ENCODE measurements around the gene HNRNPA2B1. TPM values are rescaled to one million over a fixed set of nuclear protein-coding genes. Genes with fewer than 3 reads are reported as not detected.

HNRNPA2B1 gene
- total and polyA plus RNA-seq, 2 of the 8 experiments (the other 6 are each of a cell fraction or from before 2014, with no cell fraction given): 276 to 1,255 TPM

- Histone ChIP-seq H3K23me2 (ENCODE audit: low read depth, low read length) (peaks cover 3% of the 10 kb centered on the region; the same call in 1 of the 2 replicates), H3K18ac (ENCODE audit: extremely low read depth, low read length) (no peak overlapping the region), H2BK120ac (replicated peaks; ENCODE audit: low read depth, low read length) (no peak overlapping the region), H4K91ac (replicated peaks; ENCODE audit: insufficient read length, low read length) (no peak overlapping the region), H3K79me2 (ENCODE audit: control insufficient read depth in 1 of 2, insufficient read depth in 2 of 2, low read length in 2 of 2) (peaks cover 42 to 89% of the 10 kb centered on the region in 2 experiments), H2BK5ac (ENCODE audit: low read depth, low read length) (no peak overlapping the region), H3K23ac (ENCODE audit: insufficient read length) (no peak overlapping the region), H3K4me1 (replicated peaks in 1 of 4; ENCODE audit: control insufficient read depth in 3 of 4, insufficient read depth in 4 of 4, low read length in 3 of 4) (peaks cover 0 to 6% (median 0%) of the 10 kb centered on the region in 4 experiments; a peak in 3 of 7 replicates), H2AK5ac (ENCODE audit: low read depth, low read length) (no peak overlapping the region), H3K56ac (replicated peaks; ENCODE audit: insufficient read length, low read depth, low read length) (peak overlapping the region; percentile 14), H3K9me3 (ENCODE audit: insufficient read depth in 2 of 2, low read depth in 1 of 2, low read length in 1 of 2) (no peaks in the 10 kb centered on the region), H2BK12ac (ENCODE audit: low read depth, low read length) (no peak overlapping the region), H2AFZ (ENCODE audit: low read length) (no peak overlapping the region), H4K8ac (ENCODE audit: extremely low read depth, insufficient read depth, low read length) (no peak overlapping the region), H3K4me3 (ENCODE audit: extremely low read depth in 1 of 4, insufficient read depth in 2 of 4, low read depth in 3 of 4, low read length in 4 of 4) (peak overlapping the region; percentile 98 to 99 (median 98)), H3K27me3 (replicated peaks in 1 of 4; ENCODE audit: control insufficient read depth in 3 of 4, extremely low read depth in 1 of 4, insufficient read depth in 3 of 4, low read length in 3 of 4) (no peaks in the 10 kb centered on the region), H4K5ac (ENCODE audit: insufficient read length, low read depth, low read length) (no peak overlapping the region), H3K36me3 (ENCODE audit: control insufficient read depth in 2 of 4, insufficient read depth in 4 of 4, low read length in 3 of 4) (peaks cover 32 to 70% (median 56%) of the 10 kb centered on the region in 4 experiments), H3K4me2 (ENCODE audit: insufficient read depth in 1 of 2, low read depth in 2 of 2, low read length in 2 of 2) (peak overlapping the region; percentile 72 to 90), H2BK20ac (ENCODE audit: low read length) (no peak overlapping the region), H3K79me1 (ENCODE audit: low read depth, low read length) (no peaks in the 10 kb centered on the region), H3K9ac (replicated peaks in 1 of 4; ENCODE audit: extremely low read depth in 1 of 4, low read depth in 3 of 4, low read length in 3 of 4) (peak overlapping the region; percentile 97 to 100 (median 100)), H3K27ac (ENCODE audit: low read depth, low read length) (no peak overlapping the region), H4K20me1 (replicated peaks in 1 of 2; ENCODE audit: control insufficient read depth in 1 of 2, insufficient read depth in 2 of 2, low read length in 2 of 2) (peaks cover 24 to 39% of the 10 kb centered on the region in 2 experiments), H2BK15ac (ENCODE audit: low read length) (no peak overlapping the region), H3K14ac (ENCODE audit: insufficient read length) (no peak overlapping the region), H3K4ac (replicated peaks; ENCODE audit: insufficient read length, low read depth, low read length) (no peak overlapping the region)
- whole genome bisulfite sequencing, 2 experiments (ENCODE audit: extremely low coverage in 1 of 2, insufficient coverage in 1 of 2, insufficient read length in 1 of 2, insufficient replicate concordance in 2 of 2, low coverage in 1 of 2, low lambda C conversion rate in 2 of 2, missing lambda C conversion rate in 1 of 2): 1% methylated on average over 6 of the region's 6 CpGs; no CpG with 5 or more reads in 1 of the 2 experiments
- POLR2A ChIA-PET (ENCODE audit: partially characterized antibody): interaction anchor here (0.6 to 13.1 kb wide), 25 partner anchors 12 to 304 kb away, joined by 3 to 578 read pairs (median 5); partner anchors contain the start of gene NFE2L3
- DNase-seq (ENCODE audit: low read depth in 1 of 2, low spot score in 2 of 2): no peak
- FAIRE-seq: no peak
- CTCF ChIA-PET (ENCODE audit: partially characterized antibody): interaction anchor here (0.7 to 3.8 kb wide), 15 partner anchors 10 to 305 kb away, joined by 3 to 24 read pairs (median 5); no protein-coding TSS in a partner anchor
- TF ChIP-seq KDM4A (IDR thresholded peaks at IDR 0.05; ENCODE audit: low read depth, low read length, severe bottlenecking) (no peak), POLR2A (IDR thresholded peaks at IDR 0.05; ENCODE audit: control extremely low read depth in 1 of 2, low read depth in 2 of 2, low read length in 2 of 2) (peak; percentile 39 to 77), TAF1 (IDR thresholded peaks at IDR 0.05; ENCODE audit: low read depth, low read length) (0 out of 2 replicates have a peak, but pooled peaks have one; percentile 7), EP300 (IDR thresholded peaks at IDR 0.05; ENCODE audit: borderline replicate concordance in 1 of 2, low read depth in 2 of 2, low read length in 2 of 2) (no peak), CTBP2 (IDR thresholded peaks at IDR 0.05; ENCODE audit: borderline replicate concordance, insufficient read depth, insufficient read length, low read length) (no peak), SP4 (IDR thresholded peaks at IDR 0.05; ENCODE audit: low read length) (no peak), FOSL1 (IDR thresholded peaks at IDR 0.05; ENCODE audit: insufficient read depth, low read depth, low read length) (no peak), CHD1 (IDR thresholded peaks at IDR 0.05; ENCODE audit: low read depth, low read length) (0 out of 2 replicates have a peak, but pooled peaks have one; percentile 34), TAF7 (optimal IDR thresholded peaks at IDR 0.05; ENCODE audit: borderline replicate concordance, low read depth, low read length) (no peak), TEAD4 (IDR thresholded peaks at IDR 0.05; ENCODE audit: low read depth, low read length) (no peak), JUN (IDR thresholded peaks at IDR 0.05; ENCODE audit: low read depth, low read length) (no peak), CEBPB (IDR thresholded peaks at IDR 0.05; ENCODE audit: low read depth, low read length) (no peak), KDM1A (IDR thresholded peaks at IDR 0.05; ENCODE audit: borderline replicate concordance, low read length) (no peak)
Measured at GRCh38 chr7:26198133-26198780, 2.3 kb downstream of the HNRNPA2B1 start.

All from H1 (cell line).